NOMO-1 treated with dmso at 0.1 percent for 144 hours (cell line): ENCODE results near the gene VTN.

Source experiments
- DNase-seq: peaks from one replicate; lab custom pipeline; 2025; ENCODE audit not compliant: unreplicated experiment; lab: John Stamatoyannopoulos, UW

Gene VTN

GRCh38 chr17:28324267-28324745 is 45.8 kb downstream of the VTN start:
- DNase-seq: no peak

GRCh38 chr17:28320215-28321061 is 49.7 kb downstream of the VTN start:
- DNase-seq: no peak

- DNase-seq: no peak
Measured at GRCh38 chr17:28319598-28319935, 50.5 kb downstream of the VTN start.

- DNase-seq: peak; percentile 97
Measured at GRCh38 chr17:28318759-28319597, 51.1 kb downstream of the VTN start, which contains the start of gene TMEM97. TMEM97 (plus strand) TSS chr17:28319200; CDS start chr17:28319240, 40 bp downstream.

- no peak for DNase-seq
Measured at GRCh38 chr17:28317966-28318758, 51.9 kb downstream of the VTN start.
